Endothelial cell of umbilical vein (primary cell): ENCODE data around the gene BCAR3. TPM values are rescaled to one million over a fixed set of nuclear protein-coding genes. Genes with fewer than 3 reads are reported as not detected.

Experiments used
- BruUV-seq: library from RNA; stranded (reverse); fragments of 400-500 nt; replicated peaks from 2 replicates; lab custom pipeline; 2021; lab: Mats Ljungman, UMichigan
- CTCF ChIA-PET: fragments of 300-600, 350-600 bp; sonication (Branson Sonifier 250); formaldehyde crosslinking; loops from one replicate; lab custom pipeline; 2021; ENCODE audit warnings: antibody characterized with exemption, inconsistent platforms; lab: Charles Lee
- POLR2A ChIA-PET: fragments of 300-600, 350-600 bp; sonication (Branson Sonifier 250); formaldehyde crosslinking; loops from one replicate; lab custom pipeline; 2021; ENCODE audit warnings: antibody characterized with exemption, inconsistent platforms; lab: Charles Lee
- DNase-seq: peaks from one replicate; pipeline ENCODE4 v3.0.0-alpha.2; 2011; ENCODE audit warnings: low read depth, low spot score
- FAIRE-seq: peaks from 2 replicates; lab custom pipeline; 2011; peaks lifted over from hg19 to GRCh38; lab: Jason Lieb, UNC
- H2AFZ ChIP-seq: 2 replicates; pipeline ENCODE4 v1.6.0; 2012; ENCODE audit warnings: low read depth, low read length, control low read depth, inconsistent platforms
- H3K27ac ChIP-seq: 2 replicates; pipeline ENCODE4 v1.5.1; 2011; ENCODE audit warnings: low read depth, mild to moderate bottlenecking, control low read depth, low read length, moderate library complexity; ENCODE audit not compliant: insufficient read depth
- H3K27me3 ChIP-seq, 2 experiments: 2 replicates each; pipeline versions ENCODE4 v1.6.0 to v1.6.1; 2011; ENCODE audit warnings: low read length in 2 of 2, mixed read lengths in 1 of 2; ENCODE audit not compliant: control insufficient read depth in 2 of 2, insufficient read depth in 2 of 2
- H3K36me3 ChIP-seq, 2 experiments: 2 replicates in 1 of 2; 3 replicates in 1 of 2; pipeline ENCODE4 v1.5.1; 2011; ENCODE audit warnings: low read length in 2 of 2, mild to moderate bottlenecking in 1 of 2, moderate library complexity in 1 of 2; ENCODE audit not compliant: control insufficient read depth in 2 of 2, insufficient read depth in 2 of 2; ENCODE audit errors: extremely low read depth in 1 of 2
- H3K4me1 ChIP-seq: 3 replicates; pipeline ENCODE4 v1.5.1; 2011; ENCODE audit warnings: mild to moderate bottlenecking, low read length; ENCODE audit not compliant: control insufficient read depth, insufficient read depth; ENCODE audit errors: extremely low read depth
- H3K4me2 ChIP-seq: 2 replicates; pipeline ENCODE4 v1.6.1; 2011; ENCODE audit warnings: low read length, control low read depth, mixed read lengths; ENCODE audit not compliant: insufficient read depth
- H3K4me3 ChIP-seq, 3 experiments: fragments of 200-600 bp in 1 of 3; sonication (generic), shearing (Covaris generic) in 1 of 3; replicated peaks in 1 of 3; 2 replicates each; pipeline ENCODE4 v1.5.1; 2011 to 2016; ENCODE audit warnings: control low read depth in 3 of 3, low read length in 3 of 3, mild to moderate bottlenecking in 2 of 3, inconsistent platforms in 1 of 3, low read depth in 1 of 3, moderate library complexity in 1 of 3; ENCODE audit not compliant: insufficient read depth in 1 of 3
- H3K79me2 ChIP-seq: 2 replicates; pipeline ENCODE4 v1.6.0; 2012; ENCODE audit warnings: low read length, inconsistent platforms; ENCODE audit not compliant: control insufficient read depth, insufficient read depth
- H3K9ac ChIP-seq: replicated peaks from 2 replicates; pipeline ENCODE3; 2011; ENCODE audit warnings: low read length, control low read depth; ENCODE audit not compliant: insufficient read depth; ENCODE audit errors: extremely low read depth
- H3K9me1 ChIP-seq: replicated peaks from 3 replicates; pipeline ENCODE4 v1.6.0; 2011; ENCODE audit warnings: mild to moderate bottlenecking, low read length; ENCODE audit not compliant: control insufficient read depth, insufficient read depth; ENCODE audit errors: extremely low read depth
- H3K9me3 ChIP-seq: replicated peaks from 2 replicates; pipeline ENCODE4 v1.5.1; 2012; ENCODE audit warnings: low read length, inconsistent platforms; ENCODE audit not compliant: control insufficient read depth, insufficient read depth
- H4K20me1 ChIP-seq: replicated peaks from 2 replicates; pipeline ENCODE3; 2011; ENCODE audit warnings: mild to moderate bottlenecking, low read length; ENCODE audit not compliant: control insufficient read depth, insufficient read depth; ENCODE audit errors: extremely low read depth
- FOS ChIP-seq: IDR thresholded peaks from 2 replicates; pipeline ENCODE4 v1.6.1; 2011; ENCODE audit warnings: mild to moderate bottlenecking, low read length, moderate library complexity, borderline replicate concordance; ENCODE audit not compliant: insufficient read depth
- GATA2 ChIP-seq: IDR thresholded peaks from 2 replicates; pipeline ENCODE4 v1.7.0; 2011; ENCODE audit warnings: low read depth, mild to moderate bottlenecking, moderate library complexity, mixed read lengths, low read length; ENCODE audit not compliant: insufficient read length, insufficient read depth
- JUN ChIP-seq: IDR thresholded peaks from 2 replicates; pipeline ENCODE4 v1.6.1; 2011; ENCODE audit warnings: borderline replicate concordance, low read depth; ENCODE audit not compliant: insufficient read length, insufficient read depth
- MYC ChIP-seq: IDR thresholded peaks from one replicate; pipeline ENCODE4 v1.6.1; 2011; ENCODE audit warnings: mild to moderate bottlenecking, low read depth, low read length
- POLR2A ChIP-seq: IDR thresholded peaks from 2 replicates; pipeline ENCODE4 v1.6.1; 2012; ENCODE audit warnings: low read depth, mild to moderate bottlenecking, control low read depth, low read length
- POLR2AphosphoS5 ChIP-seq: IDR thresholded peaks from 2 replicates; pipeline ENCODE4 v1.6.1; 2012; ENCODE audit warnings: low read depth, mild to moderate bottlenecking, control low read depth, low read length, moderate library complexity; ENCODE audit not compliant: insufficient read depth
- dilution Hi-C: fragments of 300-500 bp; cut with MboI; formaldehyde crosslinking; loops from one replicate; pipeline ENCODE4 v1.15.0; 2019; ENCODE audit warnings: low sequenced_read_pairs; ENCODE audit not compliant: extremely low pct_ligation_motif_present
- intact Hi-C: fragments of 100-400 bp; cut with micrococcal nuclease; formaldehyde crosslinking; loops from one replicate; pipeline ENCODE4 v1.10.0; 2022
- polyA plus RNA-seq, 4 experiments: library from polyadenylated mRNA; depleted of rRNA in 3 of 4; stranded (reverse) in 3 of 4; unstranded in 1 of 4; fragments of >200 nt; gene quantifications; 2 replicates each; pipeline versions ENCODE4 v1.2.1 to v1.2.3, GENCODE V29; 2011 to 2012; ENCODE audit warnings: missing spikeins in 1 of 4
- total RNA-seq: library from RNA; stranded (reverse); gene quantifications from 2 replicates; pipeline ENCODE4 v1.2.3, GENCODE V29; 2021
- TF ChIP-seq, protein P1 (sequence below), 2 donors: IDR thresholded peaks; 1 replicate in 1 of 2; 2 replicates in 1 of 2; pipeline ENCODE4 v1.5.1; 2011; ENCODE audit warnings: low read length in 2 of 2, mild to moderate bottlenecking in 2 of 2, moderate library complexity in 2 of 2, control low read depth in 1 of 2, inconsistent platforms in 1 of 2, low read depth in 1 of 2; ENCODE audit not compliant: insufficient read depth in 1 of 2; ENCODE audit errors: extremely low read depth in 1 of 2
- TF ChIP-seq, protein P2 (sequence below): IDR thresholded peaks from 2 replicates; pipeline ENCODE4 v1.6.1; 2011; ENCODE audit not compliant: insufficient read depth, insufficient read length

Gene BCAR3
- total and polyA plus RNA-seq, 2 donors (not counting 3 experiments of a cell fraction or from before 2014, with no cell fraction given), result 17.5 to 32.9 TPM

GRCh38 chr1:93633313-93633712 is 48.3 kb downstream of the BCAR3 start:
- no peaks in the 10 kb centered on the region for H4K20me1 ChIP-seq
- peaks cover 0 to 5% of the 10 kb centered on the region in 2 experiments for H3K36me3 ChIP-seq
- no peak overlapping the region for H3K27ac ChIP-seq
- ChIA-PET CTCF (interaction anchor here (1.8 to 11.1 kb wide), 4 partner anchors 29 to 208 kb away, joined by 3 to 490 read pairs (median 212); no protein-coding TSS in a partner anchor), POLR2A (no interaction called here)
- no peak overlapping the region for H3K4me3 ChIP-seq
- intact Hi-C loops, result no loop called here
- DNase-seq (no peak), FAIRE-seq (no peak)
- H3K79me2 ChIP-seq, result peaks cover 67% of the 10 kb centered on the region
- H3K9me1 ChIP-seq, result no peaks in the 10 kb centered on the region
- no peak overlapping the region for H3K9ac ChIP-seq
- BruUV-seq, result no TSS peak
- TF ChIP-seq, protein P1, sequence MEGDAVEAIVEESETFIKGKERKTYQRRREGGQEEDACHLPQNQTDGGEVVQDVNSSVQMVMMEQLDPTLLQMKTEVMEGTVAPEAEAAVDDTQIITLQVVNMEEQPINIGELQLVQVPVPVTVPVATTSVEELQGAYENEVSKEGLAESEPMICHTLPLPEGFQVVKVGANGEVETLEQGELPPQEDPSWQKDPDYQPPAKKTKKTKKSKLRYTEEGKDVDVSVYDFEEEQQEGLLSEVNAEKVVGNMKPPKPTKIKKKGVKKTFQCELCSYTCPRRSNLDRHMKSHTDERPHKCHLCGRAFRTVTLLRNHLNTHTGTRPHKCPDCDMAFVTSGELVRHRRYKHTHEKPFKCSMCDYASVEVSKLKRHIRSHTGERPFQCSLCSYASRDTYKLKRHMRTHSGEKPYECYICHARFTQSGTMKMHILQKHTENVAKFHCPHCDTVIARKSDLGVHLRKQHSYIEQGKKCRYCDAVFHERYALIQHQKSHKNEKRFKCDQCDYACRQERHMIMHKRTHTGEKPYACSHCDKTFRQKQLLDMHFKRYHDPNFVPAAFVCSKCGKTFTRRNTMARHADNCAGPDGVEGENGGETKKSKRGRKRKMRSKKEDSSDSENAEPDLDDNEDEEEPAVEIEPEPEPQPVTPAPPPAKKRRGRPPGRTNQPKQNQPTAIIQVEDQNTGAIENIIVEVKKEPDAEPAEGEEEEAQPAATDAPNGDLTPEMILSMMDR (IDR thresholded peaks at IDR 0.05; ENCODE audit: extremely low read depth in 1 of 2, insufficient read depth in 1 of 2, low read depth in 1 of 2, low read length in 2 of 2), result no peak
- TF ChIP-seq POLR2AphosphoS5 (no peak), MYC (no peak), POLR2A (no peak), JUN (no peak), FOS (no peak), GATA2 (no peak)
- TF ChIP-seq, protein P2, sequence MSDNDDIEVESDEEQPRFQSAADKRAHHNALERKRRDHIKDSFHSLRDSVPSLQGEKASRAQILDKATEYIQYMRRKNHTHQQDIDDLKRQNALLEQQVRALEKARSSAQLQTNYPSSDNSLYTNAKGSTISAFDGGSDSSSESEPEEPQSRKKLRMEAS, result no peak
- H3K4me2 ChIP-seq, result no peak overlapping the region
- no peaks in the 10 kb centered on the region for H3K27me3 ChIP-seq
- H3K4me1 ChIP-seq, result peaks cover 23% of the 10 kb centered on the region
- H2AFZ ChIP-seq, result no peak overlapping the region
- dilution Hi-C loops, result no loop called here
- no peaks in the 10 kb centered on the region for H3K9me3 ChIP-seq
